ENCODE data around the gene CATSPERB.

GRCh38 chr14:91749868-91750267 lies 18.0 kb upstream of the CATSPERB start:
- no peak for TF ChIP-seq CTCF (IDR thresholded peaks at IDR 0.05)
- TF ChIP-seq POLR2A (IDR thresholded peaks at IDR 0.05) = no peak
- no peak for TF ChIP-seq POLR2AphosphoS5 (IDR thresholded peaks at IDR 0.05)
